GM10248 (cell line): ENCODE measurements around the gene TRHDE.

Experiments
- CTCF ChIA-PET: fragments of 300-600 bp; sonication (Branson Sonifier 250); formaldehyde crosslinking; extraction: SDS; loops from one replicate; lab custom pipeline; 2021; ENCODE audit warnings: antibody characterized with exemption; lab: Yijun Ruan, JAX
- POLR2A ChIA-PET: fragments of 350-650 bp; sonication (Branson Sonifier 250); formaldehyde crosslinking; extraction: SDS; loops from one replicate; lab custom pipeline; 2020; ENCODE audit warnings: antibody characterized with exemption; lab: Yijun Ruan, JAX
- DNase-seq: peaks from one replicate; pipeline ENCODE4 v3.0.0; 2012; ENCODE audit errors: extremely low spot score
- TF ChIP-seq, protein P1 (sequence below): IDR thresholded peaks from 2 replicates; pipeline ENCODE4 v1.5.1; 2012; ENCODE audit warnings: mild to moderate bottlenecking, low read depth; ENCODE audit errors: extremely low read depth, missing control alignments, control extremely low read depth

Gene TRHDE

DNA sequence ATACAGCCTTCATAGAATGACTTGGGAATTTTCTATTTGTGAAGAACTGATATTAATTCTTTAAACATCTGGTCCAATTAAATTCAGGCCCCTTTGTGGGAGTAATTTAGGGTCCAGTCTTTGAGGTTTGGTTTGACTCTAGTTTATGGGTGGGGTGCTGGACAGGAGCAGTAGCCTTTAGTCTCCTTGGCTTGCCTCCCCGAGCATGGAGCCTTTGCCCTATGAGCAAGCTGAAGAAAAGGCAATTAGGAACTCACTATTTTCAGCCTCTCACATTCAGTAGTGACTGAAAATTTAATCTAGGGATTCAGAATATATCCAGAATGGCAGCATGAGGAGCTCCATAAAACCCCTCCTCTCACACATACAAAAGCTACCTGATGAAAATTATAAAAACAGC lies 161.1 kb downstream of the TRHDE start:
- CTCF ChIA-PET: interaction anchor here (0.7 kb wide), 1 partner anchor 14 kb away, joined by 4 read pairs; no protein-coding TSS in a partner anchor
- POLR2A ChIA-PET: no interaction called here
- TF ChIP-seq, protein P1, sequence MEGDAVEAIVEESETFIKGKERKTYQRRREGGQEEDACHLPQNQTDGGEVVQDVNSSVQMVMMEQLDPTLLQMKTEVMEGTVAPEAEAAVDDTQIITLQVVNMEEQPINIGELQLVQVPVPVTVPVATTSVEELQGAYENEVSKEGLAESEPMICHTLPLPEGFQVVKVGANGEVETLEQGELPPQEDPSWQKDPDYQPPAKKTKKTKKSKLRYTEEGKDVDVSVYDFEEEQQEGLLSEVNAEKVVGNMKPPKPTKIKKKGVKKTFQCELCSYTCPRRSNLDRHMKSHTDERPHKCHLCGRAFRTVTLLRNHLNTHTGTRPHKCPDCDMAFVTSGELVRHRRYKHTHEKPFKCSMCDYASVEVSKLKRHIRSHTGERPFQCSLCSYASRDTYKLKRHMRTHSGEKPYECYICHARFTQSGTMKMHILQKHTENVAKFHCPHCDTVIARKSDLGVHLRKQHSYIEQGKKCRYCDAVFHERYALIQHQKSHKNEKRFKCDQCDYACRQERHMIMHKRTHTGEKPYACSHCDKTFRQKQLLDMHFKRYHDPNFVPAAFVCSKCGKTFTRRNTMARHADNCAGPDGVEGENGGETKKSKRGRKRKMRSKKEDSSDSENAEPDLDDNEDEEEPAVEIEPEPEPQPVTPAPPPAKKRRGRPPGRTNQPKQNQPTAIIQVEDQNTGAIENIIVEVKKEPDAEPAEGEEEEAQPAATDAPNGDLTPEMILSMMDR: no peak
- no peak for DNase-seq

DNA sequence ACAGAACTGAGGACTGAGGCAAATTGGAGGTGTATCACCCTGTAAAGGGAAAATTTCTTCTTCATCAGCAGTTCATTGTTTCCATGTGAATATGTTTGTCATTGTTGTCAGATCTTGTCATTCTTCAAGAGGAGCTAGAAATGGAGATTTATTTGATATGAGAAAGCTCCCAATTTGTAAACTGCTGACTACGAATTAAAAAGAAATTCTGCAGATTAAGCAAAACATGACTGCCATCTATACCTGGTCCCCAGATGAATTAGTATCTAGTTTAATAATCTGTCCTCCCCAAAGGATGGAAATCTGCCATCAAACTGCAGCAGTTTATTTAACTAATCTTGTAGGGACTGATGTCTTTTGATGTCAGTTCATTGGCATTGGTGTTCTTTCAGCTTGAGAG lies 162.8 kb downstream of the TRHDE start:
- DNase-seq: no peak
- ChIA-PET POLR2A (no interaction called here), CTCF (no interaction called here)
- TF ChIP-seq, protein P1: no peak

DNA sequence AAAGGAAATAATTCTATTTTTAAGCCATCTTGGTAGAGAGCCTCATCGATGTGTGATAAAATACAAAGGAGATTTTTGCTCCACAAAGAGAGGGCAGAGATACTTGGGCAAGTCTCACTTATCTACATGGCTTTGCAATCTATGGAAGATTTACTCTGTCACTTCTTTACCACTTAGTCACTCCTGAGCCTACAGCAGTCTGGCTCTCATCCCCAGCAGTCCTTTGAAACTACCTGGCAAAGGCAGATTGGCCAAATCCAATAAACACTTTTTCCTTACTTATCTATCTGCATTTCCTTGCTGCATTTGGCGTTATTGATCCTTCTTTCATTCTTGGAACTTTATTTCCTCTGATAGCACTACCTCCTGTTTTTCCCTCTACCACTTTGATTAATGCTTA lies 170.0 kb downstream of the TRHDE start:
- CTCF ChIA-PET: interaction anchor here (1.4 kb wide), 1 partner anchor 12 kb away, joined by 3 read pairs; no protein-coding TSS in a partner anchor
- POLR2A ChIA-PET: no interaction called here

DNA sequence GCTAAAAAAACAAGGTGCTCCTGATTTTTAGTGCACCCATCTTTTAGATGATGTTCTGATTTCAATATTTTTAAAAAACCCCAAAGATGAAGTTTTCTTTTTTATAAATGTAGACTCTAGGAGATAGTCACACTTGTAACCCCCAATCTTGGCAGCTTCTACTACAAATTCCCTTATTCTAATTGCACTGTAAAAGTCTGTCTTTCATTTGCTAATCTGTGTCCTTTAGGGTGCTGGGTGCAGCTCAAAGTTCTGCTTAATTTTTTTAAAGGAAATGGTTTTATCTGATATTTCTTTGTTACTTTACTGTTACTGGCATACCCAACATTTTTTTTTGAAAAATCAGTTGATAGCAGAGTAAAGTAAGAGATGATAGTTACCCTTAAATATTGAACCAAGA lies 172.0 kb downstream of the TRHDE start:
- TF ChIP-seq, protein P1: no peak
- CTCF ChIA-PET: interaction anchor here (1.1 kb wide), 1 partner anchor 44 kb away, joined by 3 read pairs; no protein-coding TSS in a partner anchor

More for the DNA sequence above, 170.0 kb downstream of the TRHDE start:
- TF ChIP-seq, protein P1: no peak
- DNase-seq: no peak

DNA sequence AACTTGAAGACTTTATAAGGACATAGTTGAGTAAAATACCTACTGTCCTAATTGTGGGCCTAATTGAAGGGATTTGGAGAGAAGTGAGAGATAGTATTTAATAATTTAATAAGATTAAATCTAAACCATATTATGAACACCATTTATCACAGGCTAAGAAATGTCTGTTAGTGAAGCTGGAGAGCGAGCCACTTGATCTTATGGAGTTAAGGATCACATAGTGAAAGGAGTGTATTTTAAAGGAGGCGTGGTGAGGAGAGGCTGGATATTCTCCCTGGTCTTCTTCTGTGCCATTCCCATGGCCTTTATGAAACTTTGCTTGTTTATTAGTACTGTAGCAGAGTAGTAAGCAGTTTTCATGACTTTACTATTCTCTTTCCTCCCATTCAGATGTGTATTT lies 172.4 kb downstream of the TRHDE start:
- POLR2A ChIA-PET: no interaction called here
- TF ChIP-seq, protein P1: no peak

More for the DNA sequence above, 172.0 kb downstream of the TRHDE start:
- POLR2A ChIA-PET: no interaction called here
- no peak for DNase-seq

DNA sequence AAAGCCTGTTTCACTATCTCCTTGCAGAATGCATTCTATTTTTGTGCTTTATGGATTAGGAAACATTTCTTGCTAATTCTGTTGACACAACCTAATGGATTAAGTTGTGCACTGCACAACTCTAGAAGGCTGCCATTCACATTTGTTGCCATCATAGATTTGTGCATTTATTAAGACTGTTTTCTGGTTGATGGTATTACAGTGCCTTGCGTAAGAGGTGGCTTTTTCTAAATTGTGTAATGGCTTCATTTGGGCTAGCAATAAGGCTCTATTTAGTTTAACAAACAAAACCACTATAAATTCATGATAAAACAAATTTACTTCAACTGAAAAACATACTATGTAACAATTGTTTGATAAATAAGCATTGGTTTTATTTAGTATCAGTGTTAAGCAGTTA lies 175.9 kb downstream of the TRHDE start:
- ChIA-PET CTCF (interaction anchor here (0.8 to 1.5 kb wide), 2 partner anchors 11 to 101 kb away, joined by 3 read pairs; no protein-coding TSS in a partner anchor), POLR2A (no interaction called here)
- DNase-seq: no peak
- TF ChIP-seq, protein P1: no peak

More for the DNA sequence above, 172.4 kb downstream of the TRHDE start:
- CTCF ChIA-PET: no interaction called here
- DNase-seq: no peak
